K562 treated with DMSO at 1 percent for 24 hours (cell line): Measurements from ENCODE around the gene SEC22A. TPM values are rescaled to one million over a fixed set of nuclear protein-coding genes. Genes with fewer than 3 reads are reported as not detected.

ENCODE experiments used
- total RNA-seq: library from RNA; unstranded; fragments of 300-600 nt; gene quantifications from 2 replicates; pipeline ENCODE4 v1.2.3, GENCODE V29; 2022; ENCODE audit warnings: low read depth; ENCODE audit not compliant: insufficient read depth

SEC22A gene, protein sequence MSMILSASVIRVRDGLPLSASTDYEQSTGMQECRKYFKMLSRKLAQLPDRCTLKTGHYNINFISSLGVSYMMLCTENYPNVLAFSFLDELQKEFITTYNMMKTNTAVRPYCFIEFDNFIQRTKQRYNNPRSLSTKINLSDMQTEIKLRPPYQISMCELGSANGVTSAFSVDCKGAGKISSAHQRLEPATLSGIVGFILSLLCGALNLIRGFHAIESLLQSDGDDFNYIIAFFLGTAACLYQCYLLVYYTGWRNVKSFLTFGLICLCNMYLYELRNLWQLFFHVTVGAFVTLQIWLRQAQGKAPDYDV
- 9.3 and 11.9 TPM in 2 replicates for total RNA-seq

DNA sequence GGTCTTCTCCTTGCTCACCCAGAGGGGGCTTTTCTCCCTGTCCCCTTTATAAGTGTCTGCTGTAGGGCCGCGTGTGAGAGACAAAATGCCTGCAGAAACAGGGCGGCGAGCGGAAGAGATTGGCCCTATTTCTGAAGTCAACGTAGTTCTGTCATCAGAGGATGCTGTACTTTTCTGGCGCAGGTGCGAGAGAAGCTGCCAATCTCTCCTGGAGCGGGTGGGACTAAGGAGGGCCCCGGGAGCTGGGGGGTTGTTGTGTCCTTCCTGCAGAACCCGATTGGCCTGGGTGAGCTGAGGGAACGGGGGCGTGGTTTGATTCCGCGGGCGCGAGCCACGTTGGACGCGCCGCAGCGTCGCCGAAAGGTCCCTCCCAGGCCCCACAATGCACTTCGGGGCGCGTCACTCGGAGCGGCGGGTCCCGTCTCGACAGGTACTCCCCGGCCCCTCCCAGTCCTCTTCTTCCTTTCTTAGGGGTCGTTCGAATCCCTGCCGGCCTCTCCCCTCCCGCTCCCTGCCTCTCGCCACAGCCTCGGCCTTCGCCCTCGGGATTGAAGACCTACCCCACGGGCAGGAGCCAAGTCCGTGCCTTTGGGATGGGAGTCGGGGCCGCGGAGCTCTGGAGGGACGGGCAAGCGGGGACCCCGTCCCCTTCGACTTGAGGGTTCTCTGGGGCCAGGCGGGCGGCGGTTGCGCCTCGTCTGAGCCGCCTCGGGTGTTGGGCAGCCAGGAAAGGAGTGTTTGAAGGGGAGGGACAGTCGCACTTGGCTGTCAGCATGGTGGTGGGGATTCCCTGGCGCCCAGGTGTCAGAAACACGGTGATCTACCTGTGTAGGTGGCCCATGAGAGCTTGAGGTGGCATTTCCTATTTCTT lies at the start of gene SEC22A:
SEC22A (plus strand) TSS at position 387 of the 871 bp plus-strand sequence. CDS start 7,275 bp downstream, outside the sequence.

Other genes with a start within 250 kb of the SEC22A start
- not detected in 2 replicates for gene SEMA5B, start 174.2 kb upstream of the SEC22A start, total RNA-seq
- 20.0 and 21.3 TPM in 2 replicates for gene PDIA5, start 134.9 kb upstream of the SEC22A start, total RNA-seq
- gene ADCY5, start 247.1 kb downstream of the SEC22A start, total RNA-seq, result 0.09 TPM in 1 of 2 replicates, not detected in the other